ENCODE data around the gene PPP4R4.

- TF ChIP-seq POLR2A (IDR thresholded peaks at IDR 0.05) (no peak), CTCF (IDR thresholded peaks at IDR 0.05) (no peak), POLR2AphosphoS5 (IDR thresholded peaks at IDR 0.05) (no peak)
Measured at GRCh38 chr14:94288610-94289465, 114.7 kb downstream of the PPP4R4 start.

Measured in upper lobe of left lung (tissue), 4 donors.